ENCODE results near the gene GPD2.

Gene GPD2

DNA sequence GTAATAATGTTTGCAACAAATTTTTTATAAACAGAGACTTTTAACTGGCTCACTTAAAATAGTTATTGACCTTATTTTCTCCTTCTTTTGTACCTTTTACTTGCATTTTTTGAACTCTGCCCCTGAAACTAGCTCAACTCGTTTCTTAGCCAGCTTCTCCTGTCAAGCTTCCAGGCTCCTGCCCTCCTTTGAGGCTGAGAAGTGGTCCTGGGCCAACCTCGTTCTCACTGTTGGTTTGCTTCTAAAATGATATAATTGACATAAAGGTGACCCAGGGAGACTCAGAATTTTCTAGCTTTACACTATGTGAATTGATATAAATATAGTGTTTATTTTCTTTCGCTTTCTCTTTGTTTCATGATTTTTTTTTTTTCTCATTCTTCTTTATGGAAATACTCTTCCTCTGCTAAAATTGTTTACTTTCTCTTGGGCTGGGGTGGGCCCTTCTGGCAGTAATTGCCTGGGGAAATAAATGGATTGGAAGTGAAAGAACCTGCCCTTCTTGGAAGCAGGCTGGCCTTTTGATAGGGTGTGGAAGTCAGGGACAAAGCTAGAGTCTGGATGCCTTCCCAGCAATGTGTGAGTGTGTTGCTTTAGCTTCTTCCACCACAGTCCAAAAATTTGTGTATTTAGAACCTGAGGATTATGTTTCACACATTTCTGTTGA, 30.7 kb downstream of the GPD2 start:
- Histone ChIP-seq H3K4me3 (ENCODE audit: low read depth, low read length) (no peak overlapping the region), H3K9ac (no peak overlapping the region), H3K27me3 (ENCODE audit: control insufficient read depth, insufficient read depth, low read length) (no peaks in the 10 kb centered on the region), H2AFZ (no peak overlapping the region), H3K4me2 (ENCODE audit: low read length) (no peak overlapping the region), H3K36me3 (ENCODE audit: control insufficient read depth, insufficient read depth, low read length) (no peaks in the 10 kb centered on the region), H3K9me3 (ENCODE audit: control insufficient read depth, low read length) (no peaks in the 10 kb centered on the region), H3K79me2 (peaks cover 11% of the 10 kb centered on the region), H3K4me1 (peaks cover 8% of the 10 kb centered on the region), H3K27ac (peak overlapping the region; percentile 39)
- TF ChIP-seq, protein P1, sequence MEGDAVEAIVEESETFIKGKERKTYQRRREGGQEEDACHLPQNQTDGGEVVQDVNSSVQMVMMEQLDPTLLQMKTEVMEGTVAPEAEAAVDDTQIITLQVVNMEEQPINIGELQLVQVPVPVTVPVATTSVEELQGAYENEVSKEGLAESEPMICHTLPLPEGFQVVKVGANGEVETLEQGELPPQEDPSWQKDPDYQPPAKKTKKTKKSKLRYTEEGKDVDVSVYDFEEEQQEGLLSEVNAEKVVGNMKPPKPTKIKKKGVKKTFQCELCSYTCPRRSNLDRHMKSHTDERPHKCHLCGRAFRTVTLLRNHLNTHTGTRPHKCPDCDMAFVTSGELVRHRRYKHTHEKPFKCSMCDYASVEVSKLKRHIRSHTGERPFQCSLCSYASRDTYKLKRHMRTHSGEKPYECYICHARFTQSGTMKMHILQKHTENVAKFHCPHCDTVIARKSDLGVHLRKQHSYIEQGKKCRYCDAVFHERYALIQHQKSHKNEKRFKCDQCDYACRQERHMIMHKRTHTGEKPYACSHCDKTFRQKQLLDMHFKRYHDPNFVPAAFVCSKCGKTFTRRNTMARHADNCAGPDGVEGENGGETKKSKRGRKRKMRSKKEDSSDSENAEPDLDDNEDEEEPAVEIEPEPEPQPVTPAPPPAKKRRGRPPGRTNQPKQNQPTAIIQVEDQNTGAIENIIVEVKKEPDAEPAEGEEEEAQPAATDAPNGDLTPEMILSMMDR (IDR thresholded peaks at IDR 0.05): no peak

DNA sequence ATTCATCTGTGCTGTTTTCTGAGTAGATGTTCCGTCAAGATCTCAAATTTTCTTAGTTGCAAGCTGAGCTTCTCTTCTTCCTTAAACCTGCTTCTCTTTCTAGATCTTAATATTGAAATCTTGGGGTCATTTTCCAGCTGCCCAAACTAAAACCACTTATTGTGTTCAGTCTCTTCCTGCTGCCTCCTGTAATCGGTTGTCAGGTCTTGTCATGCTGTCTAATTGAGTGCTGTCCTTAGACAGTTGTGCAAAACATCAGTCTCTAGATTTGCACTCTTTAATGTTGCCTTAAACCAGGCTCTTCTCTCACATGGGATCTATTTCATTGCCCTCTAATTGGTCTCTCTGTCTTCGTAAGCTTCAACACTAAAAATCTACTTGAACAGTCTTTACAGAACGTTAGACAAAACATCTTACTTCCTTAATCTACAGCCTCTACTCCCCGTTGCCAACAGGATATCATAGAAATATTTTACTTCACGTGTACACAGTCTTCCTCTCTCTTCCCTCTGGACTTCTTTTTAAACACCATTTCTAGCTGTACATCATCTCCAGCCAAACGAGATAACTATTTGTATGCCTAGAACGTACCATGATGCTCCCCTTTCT, 34.9 kb downstream of the GPD2 start:
- Histone ChIP-seq H2AFZ (peak overlapping the region; percentile 14), H3K4me2 (ENCODE audit: low read length) (peak overlapping the region; percentile 11), H3K4me1 (peaks cover 8% of the 10 kb centered on the region), H3K27ac (no peak overlapping the region), H3K79me2 (peaks cover 17% of the 10 kb centered on the region), H3K9ac (no peak overlapping the region), H3K4me3 (ENCODE audit: low read depth, low read length) (no peak overlapping the region), H3K36me3 (ENCODE audit: control insufficient read depth, insufficient read depth, low read length) (no peaks in the 10 kb centered on the region), H3K9me3 (ENCODE audit: control insufficient read depth, low read length) (no peaks in the 10 kb centered on the region), H3K27me3 (ENCODE audit: control insufficient read depth, insufficient read depth, low read length) (no peaks in the 10 kb centered on the region)
- TF ChIP-seq, protein P1 (IDR thresholded peaks at IDR 0.05): no peak

DNA sequence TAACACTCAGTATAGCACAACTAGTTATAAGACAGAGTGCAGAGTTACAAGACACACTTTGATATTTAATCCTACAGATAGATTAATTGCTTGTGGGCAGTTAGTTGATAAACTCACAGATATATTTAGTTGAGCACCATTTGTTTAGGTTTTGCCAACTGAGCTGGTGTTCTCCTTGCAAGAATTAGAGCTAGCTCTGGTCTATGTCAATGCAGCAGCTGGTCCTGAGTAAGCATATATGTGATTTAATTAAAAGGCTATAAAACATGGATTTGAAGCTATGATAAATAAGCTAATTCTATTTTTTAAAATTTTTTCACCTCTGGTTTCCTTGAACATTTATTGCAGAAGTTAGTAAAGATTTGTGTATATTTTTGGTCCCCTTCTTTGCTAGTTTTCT, 35.6 kb downstream of the GPD2 start:
- TF ChIP-seq, protein P1 (IDR thresholded peaks at IDR 0.05): no peak
- H3K9me3 ChIP-seq (ENCODE audit: control insufficient read depth, low read length): no peaks in the 10 kb centered on the region
- H3K36me3 ChIP-seq (ENCODE audit: control insufficient read depth, insufficient read depth, low read length): no peaks in the 10 kb centered on the region
- no peak overlapping the region for H2AFZ ChIP-seq
- no peaks in the 10 kb centered on the region for H3K27me3 ChIP-seq (ENCODE audit: control insufficient read depth, insufficient read depth, low read length)
- no peak overlapping the region for H3K4me3 ChIP-seq (ENCODE audit: low read depth, low read length)
- peaks cover 17% of the 10 kb centered on the region for H3K79me2 ChIP-seq
- H3K27ac ChIP-seq: no peak overlapping the region
- peaks cover 13% of the 10 kb centered on the region for H3K4me1 ChIP-seq
- H3K4me2 ChIP-seq (ENCODE audit: low read length): no peak overlapping the region
- no peak overlapping the region for H3K9ac ChIP-seq

DNA sequence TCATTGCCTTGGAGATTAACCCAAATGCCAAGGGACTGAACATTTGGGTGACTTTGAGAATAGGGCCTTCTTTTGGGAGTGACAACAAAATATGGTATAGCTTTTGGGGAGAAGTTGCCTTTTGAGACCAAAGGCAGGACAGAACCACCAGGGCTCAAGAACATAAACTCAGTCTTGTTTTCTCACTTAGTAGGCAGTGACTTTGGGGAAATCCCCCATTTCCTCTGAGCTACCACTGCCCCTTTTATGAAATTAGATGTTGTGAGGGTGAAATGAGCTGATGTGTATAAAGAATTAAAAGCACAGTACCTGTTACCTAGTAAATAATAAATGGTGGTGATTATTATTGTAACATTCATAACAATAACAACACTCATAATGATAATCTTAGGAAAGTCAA, 36.5 kb downstream of the GPD2 start:
- H3K9me3 ChIP-seq (ENCODE audit: control insufficient read depth, low read length): no peaks in the 10 kb centered on the region
- H3K79me2 ChIP-seq: peaks cover 17% of the 10 kb centered on the region
- H3K4me2 ChIP-seq (ENCODE audit: low read length): no peak overlapping the region
- H2AFZ ChIP-seq: no peak overlapping the region
- TF ChIP-seq, protein P1 (IDR thresholded peaks at IDR 0.05): no peak
- no peaks in the 10 kb centered on the region for H3K36me3 ChIP-seq (ENCODE audit: control insufficient read depth, insufficient read depth, low read length)
- H3K27me3 ChIP-seq (ENCODE audit: control insufficient read depth, insufficient read depth, low read length): no peaks in the 10 kb centered on the region
- H3K4me3 ChIP-seq (ENCODE audit: low read depth, low read length): no peak overlapping the region
- H3K9ac ChIP-seq: no peak overlapping the region
- H3K27ac ChIP-seq: no peak overlapping the region
- peaks cover 11% of the 10 kb centered on the region for H3K4me1 ChIP-seq

DNA sequence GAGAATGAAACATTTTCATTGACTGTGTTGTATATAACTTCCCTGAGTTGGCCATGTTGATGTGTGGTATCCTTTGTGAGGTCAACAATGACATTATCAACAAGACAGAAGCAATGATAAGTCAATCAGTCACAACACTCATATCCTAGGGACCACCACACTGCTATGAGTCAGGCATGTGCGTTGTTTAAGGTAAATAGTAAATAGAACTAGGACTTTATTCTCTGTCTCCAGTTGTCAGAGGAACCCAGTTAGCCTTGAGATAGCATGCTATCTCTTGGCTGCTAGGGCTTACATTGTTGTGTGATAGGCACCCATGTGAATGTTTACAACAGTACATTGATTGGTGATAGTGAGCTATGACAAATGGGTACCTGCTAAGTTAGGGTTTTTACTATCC, 37.3 kb downstream of the GPD2 start:
- no peak overlapping the region for H2AFZ ChIP-seq
- H3K9me3 ChIP-seq (ENCODE audit: control insufficient read depth, low read length): no peaks in the 10 kb centered on the region
- no peak overlapping the region for H3K4me2 ChIP-seq (ENCODE audit: low read length)
- H3K4me1 ChIP-seq: peaks cover 11% of the 10 kb centered on the region
- peaks cover 15% of the 10 kb centered on the region for H3K79me2 ChIP-seq
- no peak overlapping the region for H3K4me3 ChIP-seq (ENCODE audit: low read depth, low read length)
- H3K9ac ChIP-seq: no peak overlapping the region
- no peaks in the 10 kb centered on the region for H3K27me3 ChIP-seq (ENCODE audit: control insufficient read depth, insufficient read depth, low read length)
- no peaks in the 10 kb centered on the region for H3K36me3 ChIP-seq (ENCODE audit: control insufficient read depth, insufficient read depth, low read length)
- H3K27ac ChIP-seq: no peak overlapping the region
- TF ChIP-seq, protein P1 (IDR thresholded peaks at IDR 0.05): no peak

Measured in parathyroid adenoma (tissue), 2 donors.